Measurements from ENCODE around the gene CITED4. TPM values are rescaled to one million over a fixed set of nuclear protein-coding genes. Genes with fewer than 3 reads are reported as not detected.

The CITED4 gene
- total and polyA plus RNA-seq, 7 donors = 3.0 to 59.8 (median 23.5) TPM; not detected in 2

- intact Hi-C loops (cut with DNase I) = no loop called here
- H3K27ac ChIP-seq = peak overlapping the region in 2 of 4 donors; percentile 6 to 45
- 83 to 84% methylated on average over 6 of the region's 6 CpGs for WGBS, 2 donors
Measured at GRCh38 chr1:40820911-40821693, 41.1 kb downstream of the CITED4 start.

GRCh38 chr1:40820251-40820797, 41.8 kb downstream of the CITED4 start:
- peaks cover 0 to 51% (median 8%) of the 10 kb centered on the region in 4 donors for H3K36me3 ChIP-seq
- H3K27me3 ChIP-seq = no peaks in the 10 kb centered on the region
- TF ChIP-seq EP300 (IDR thresholded peaks at IDR 0.05) (no peak), CTCF (IDR thresholded peaks at IDR 0.05) (no peak), POLR2A (IDR thresholded peaks at IDR 0.05) (no peak), POLR2AphosphoS5 (IDR thresholded peaks at IDR 0.05) (no peak)
- H3K4me3 ChIP-seq = no peak overlapping the region
- WGBS, 2 donors = 93 to 95% methylated on average over 3 of the region's 3 CpGs
- intact Hi-C loops (cut with DNase I) = no loop called here
- no peaks in the 10 kb centered on the region for H3K9me3 ChIP-seq
- peaks cover 0 to 49% (median 20%) of the 10 kb centered on the region in 4 donors for H3K4me1 ChIP-seq
- DNase-seq = no peak
- peak overlapping the region in 2 of 4 donors; percentile 1 to 45 for H3K27ac ChIP-seq

More at GRCh38 chr1:40820911-40821693, 41.1 kb downstream of the CITED4 start:
- DNase-seq = no peak
- H3K36me3 ChIP-seq = peaks cover 0 to 51% (median 8%) of the 10 kb centered on the region in 4 donors
- H3K27me3 ChIP-seq = no peaks in the 10 kb centered on the region
- TF ChIP-seq EP300 (IDR thresholded peaks at IDR 0.05) (no peak), POLR2A (IDR thresholded peaks at IDR 0.05) (no peak), POLR2AphosphoS5 (IDR thresholded peaks at IDR 0.05) (no peak), CTCF (IDR thresholded peaks at IDR 0.05) (no peak)
- no peak overlapping the region for H3K4me3 ChIP-seq
- no peaks in the 10 kb centered on the region for H3K9me3 ChIP-seq
- H3K4me1 ChIP-seq = peaks cover 0 to 48% (median 22%) of the 10 kb centered on the region in 4 donors

- TF ChIP-seq EP300 (IDR thresholded peaks at IDR 0.05) = no peak
- no peak for TF ChIP-seq CTCF (IDR thresholded peaks at IDR 0.05)
- no peak for TF ChIP-seq POLR2A (IDR thresholded peaks at IDR 0.05)
- TF ChIP-seq POLR2AphosphoS5 (IDR thresholded peaks at IDR 0.05) = no peak
- H3K36me3 ChIP-seq = peaks cover 0 to 51% (median 8%) of the 10 kb centered on the region in 4 donors
- no peak overlapping the region for H3K4me3 ChIP-seq
- H3K27ac ChIP-seq = no peak overlapping the region
- no peak for DNase-seq
- 57 to 74% methylated on average over 26 of the region's 26 CpGs for WGBS, 2 donors
- H3K9me3 ChIP-seq = no peaks in the 10 kb centered on the region
- peaks cover 0 to 41% (median 10%) of the 10 kb centered on the region in 4 donors for H3K4me1 ChIP-seq
- no peaks in the 10 kb centered on the region for H3K27me3 ChIP-seq
- intact Hi-C loops (cut with DNase I) = no loop called here
Measured at GRCh38 chr1:40819101-40819500, 43.1 kb downstream of the CITED4 start.

GRCh38 chr1:40818264-40818961, 43.8 kb downstream of the CITED4 start:
- 4 to 6% methylated on average over 59 of the region's 59 CpGs for WGBS, 2 donors
- DNase-seq = no peak
- intact Hi-C loops (cut with DNase I) = no loop called here
- Histone ChIP-seq H3K9me3 (no peaks in the 10 kb centered on the region), H3K27ac (no peak overlapping the region), H3K4me3 (peak overlapping the region in 3 of 4 donors; percentile 25 to 34 (median 28)), H3K36me3 (peaks cover 0 to 51% (median 8%) of the 10 kb centered on the region in 4 donors), H3K27me3 (no peaks in the 10 kb centered on the region), H3K4me1 (peaks cover 0 to 35% (median 6%) of the 10 kb centered on the region in 4 donors)
- TF ChIP-seq CTCF (IDR thresholded peaks at IDR 0.05) (no peak), EP300 (IDR thresholded peaks at IDR 0.05) (no peak)
